ENCODE measurements around the gene ST6GAL2.

GRCh38 chr2:106876699-106877098, 9.3 kb downstream of the ST6GAL2 start:
- TF ChIP-seq CTCF (IDR thresholded peaks at IDR 0.05; ENCODE audit: poor library complexity, severe bottlenecking) (no peak), EP300 (conservative IDR thresholded peaks at IDR 0.05; ENCODE audit: poor library complexity, severe bottlenecking) (no peak)

Data from neural cell (in vitro differentiated cells).